NCI-H446 (cell line): ENCODE measurements around the gene PARM1.
A peak's percentile ranks its signal among the peaks of the same experiment; 100 is the strongest.
"Not testable (repeated sequence)": the region's sequence is repeated elsewhere in the genome, so short reads cannot be mapped to it uniquely, and the experiment has no call there.

ENCODE experiments used
- DNase-seq, 2 experiments: peaks; one replicate each; lab custom pipeline; 2025; lab: John Stamatoyannopoulos, UW

Gene PARM1

DNA sequence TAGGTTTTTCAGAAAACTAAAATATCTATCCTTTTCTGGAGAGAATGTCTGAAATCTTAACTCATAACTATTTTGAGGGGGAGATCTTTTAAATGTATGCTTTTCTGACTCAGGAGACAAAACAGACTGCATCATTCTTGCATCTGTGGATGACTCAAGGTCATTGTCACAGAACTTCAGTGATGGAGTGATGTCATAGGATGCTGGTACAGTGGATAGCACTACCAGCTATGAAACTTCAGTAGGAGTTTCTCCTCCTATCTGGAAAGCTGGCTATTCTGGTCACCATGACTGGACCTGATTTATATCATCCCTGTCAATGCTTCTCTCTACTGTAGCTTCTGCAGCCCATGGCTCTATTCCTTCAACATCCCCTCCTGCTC lies 50.3 kb downstream of the PARM1 start:
- DNase-seq: no peak

DNA sequence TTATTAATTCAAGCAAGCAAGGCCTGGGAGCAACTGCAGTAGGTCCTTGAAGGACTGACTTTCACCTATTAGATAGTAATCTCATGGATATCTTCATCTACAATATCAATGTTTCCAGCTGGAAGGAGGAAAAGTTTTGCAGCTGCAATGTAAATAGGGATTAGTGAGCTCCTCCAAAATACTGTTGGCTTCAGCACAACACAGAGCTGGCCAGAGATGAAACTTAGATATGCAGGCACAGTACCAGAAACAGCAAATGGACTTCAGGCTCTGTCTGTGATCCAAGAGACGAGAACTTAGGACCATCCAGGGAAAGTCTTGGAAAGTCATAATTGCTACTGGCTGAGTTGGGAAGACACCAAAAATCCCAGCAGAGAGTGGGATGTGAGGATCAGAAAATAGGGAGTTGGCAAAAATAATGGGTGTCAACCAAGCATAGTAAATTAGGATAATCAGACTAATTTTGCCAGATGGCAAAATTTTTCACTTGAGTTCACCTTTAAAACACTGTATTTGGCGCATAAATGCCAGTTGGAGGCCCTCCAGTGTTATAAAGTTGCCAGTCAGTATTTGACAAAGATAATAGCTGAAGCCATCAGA lies 57.5 kb downstream of the PARM1 start:
- DNase-seq: peak; percentile 82 to 86

DNA sequence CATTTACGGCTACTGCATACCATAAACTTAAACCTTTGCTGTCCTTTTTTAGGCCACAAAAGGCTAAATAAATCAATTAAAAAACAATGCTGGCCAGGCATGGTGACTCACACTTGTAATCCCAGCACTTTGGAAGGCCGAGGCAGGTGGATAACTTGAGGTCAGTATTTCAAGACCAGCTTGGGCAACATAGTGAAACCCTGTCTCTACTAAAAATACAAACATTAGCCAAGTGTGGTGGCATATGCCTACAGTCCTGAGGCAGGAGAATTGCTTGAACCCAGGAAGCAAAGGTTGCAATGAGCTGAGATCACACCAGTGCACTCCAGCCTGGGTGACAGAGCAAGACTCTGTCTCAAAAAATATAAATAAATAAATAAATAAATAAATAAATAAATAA lies 61.5 kb downstream of the PARM1 start:
- not testable (repeated sequence) for DNase-seq

DNA sequence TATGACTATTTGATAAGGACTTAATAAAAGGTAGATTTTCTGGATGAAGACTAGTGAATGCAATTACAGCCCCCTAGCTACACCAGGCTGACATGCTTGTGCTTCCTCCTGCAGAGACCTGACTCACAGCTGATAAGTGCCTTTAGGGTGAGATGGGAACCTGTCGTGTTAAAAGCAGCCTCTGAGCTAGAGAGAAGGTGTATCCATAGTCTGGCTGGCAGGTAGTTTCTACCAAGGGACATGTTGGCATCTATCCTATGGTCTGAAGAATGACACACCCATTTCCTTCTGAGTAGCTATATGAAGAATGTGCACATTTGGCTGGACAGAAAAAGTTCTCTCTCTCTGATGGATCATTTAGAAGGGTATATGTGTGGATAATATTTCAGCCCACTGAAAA lies 64.1 kb downstream of the PARM1 start:
- no peak for DNase-seq

DNA sequence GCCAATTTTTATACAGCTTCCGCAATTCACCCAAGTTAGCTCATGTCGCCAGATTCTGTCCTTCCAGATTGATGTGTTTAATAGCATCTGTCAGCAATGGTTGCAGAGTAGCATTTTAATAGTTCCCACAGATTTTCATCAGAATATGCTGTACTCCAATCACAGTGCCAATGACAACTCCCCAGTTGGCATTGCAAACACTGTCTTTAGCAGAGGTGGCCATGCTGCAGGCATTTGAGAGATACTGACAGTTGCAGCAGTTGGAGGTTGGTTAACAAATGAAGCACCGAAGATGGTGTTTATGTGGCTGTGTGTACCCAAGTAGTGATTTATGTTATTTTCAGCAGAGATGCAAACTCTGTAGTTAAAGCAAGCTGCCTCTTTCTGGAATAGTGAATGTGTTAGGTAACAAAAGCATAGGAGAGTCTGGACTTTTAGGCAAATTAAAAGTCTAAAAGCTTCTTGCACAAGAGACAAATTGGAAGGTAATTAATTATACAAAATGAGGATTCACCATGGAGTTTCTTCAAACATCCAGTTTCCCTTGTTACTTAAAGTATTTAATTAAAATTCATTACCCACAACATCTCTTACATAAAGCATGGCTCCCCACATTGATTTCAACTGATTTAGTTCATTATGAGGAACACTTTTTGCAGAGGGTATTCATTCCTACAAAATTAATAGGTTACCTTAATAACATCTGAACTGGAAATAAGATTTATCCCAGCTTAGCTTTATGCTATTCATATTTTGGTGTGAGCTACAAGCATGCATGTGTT lies 65.2 kb downstream of the PARM1 start:
- peak; percentile 41 to 59 for DNase-seq

DNA sequence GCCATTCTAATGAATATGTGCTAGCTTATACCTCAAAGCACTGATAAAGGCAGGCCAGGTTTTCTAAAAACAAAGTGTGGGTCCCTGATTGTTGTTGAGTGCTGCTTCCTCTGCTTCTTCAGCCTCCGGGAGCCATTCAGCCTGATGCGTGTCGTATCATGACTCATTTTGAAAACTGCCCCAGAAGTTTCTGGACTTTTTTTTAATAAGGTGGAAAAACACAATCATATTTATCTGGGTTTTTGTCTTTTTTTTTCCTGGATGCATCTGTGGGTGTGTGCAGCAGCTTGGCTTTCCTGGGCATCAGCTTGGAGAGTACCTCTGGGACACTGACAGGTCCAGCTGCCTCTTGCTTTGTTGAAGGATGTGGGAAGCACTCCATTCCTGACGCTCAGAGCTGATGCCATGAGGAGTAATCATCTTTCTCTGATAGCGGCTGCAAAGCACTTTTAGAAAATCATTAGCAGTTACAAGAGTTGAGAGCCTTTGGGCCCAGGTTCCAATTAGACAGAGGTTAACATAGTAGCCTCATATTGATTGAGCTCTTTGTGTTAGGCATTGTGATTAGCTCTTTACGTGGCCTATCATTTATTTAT lies 66.9 kb downstream of the PARM1 start:
- DNase-seq: no peak

DNA sequence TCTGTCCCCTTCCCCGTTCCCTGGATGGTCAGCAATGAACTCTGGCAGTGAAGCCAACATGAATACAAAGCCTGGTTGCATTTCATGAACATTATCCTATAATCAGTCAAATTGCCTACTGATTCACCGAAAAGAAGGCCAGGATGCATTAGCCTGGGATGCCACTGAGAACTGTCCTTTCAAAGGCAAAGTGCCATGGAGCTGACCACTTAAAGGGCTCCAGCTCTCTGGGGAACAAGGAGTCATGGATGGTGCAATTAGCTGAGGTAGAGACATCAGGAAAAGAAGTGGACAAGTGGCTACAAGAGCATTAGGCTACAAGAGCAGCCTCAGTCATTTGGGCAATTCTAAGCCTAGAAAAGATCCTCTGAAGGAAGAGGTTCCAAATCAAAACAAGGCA lies 69.0 kb downstream of the PARM1 start:
- no peak for DNase-seq

DNA sequence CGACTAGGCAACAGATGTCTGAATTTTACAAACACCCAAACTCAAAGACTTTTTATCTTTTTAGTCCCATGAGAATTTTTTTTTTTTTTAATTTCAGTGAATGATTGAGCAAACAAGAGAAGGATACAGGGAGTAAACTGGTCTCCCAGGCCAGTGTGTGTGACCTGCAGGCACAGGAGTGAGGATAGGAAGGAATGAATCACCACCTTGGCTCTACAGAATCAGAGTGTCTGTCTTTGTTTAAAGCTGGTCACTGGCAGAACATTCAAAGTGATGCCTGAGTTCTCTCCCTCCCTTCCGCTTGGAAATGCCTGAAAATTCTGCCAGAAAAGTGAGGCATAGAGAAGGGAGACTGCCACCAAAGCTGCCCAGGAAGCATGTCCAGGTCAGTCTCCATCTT lies 69.5 kb downstream of the PARM1 start:
- DNase-seq: no peak

DNA sequence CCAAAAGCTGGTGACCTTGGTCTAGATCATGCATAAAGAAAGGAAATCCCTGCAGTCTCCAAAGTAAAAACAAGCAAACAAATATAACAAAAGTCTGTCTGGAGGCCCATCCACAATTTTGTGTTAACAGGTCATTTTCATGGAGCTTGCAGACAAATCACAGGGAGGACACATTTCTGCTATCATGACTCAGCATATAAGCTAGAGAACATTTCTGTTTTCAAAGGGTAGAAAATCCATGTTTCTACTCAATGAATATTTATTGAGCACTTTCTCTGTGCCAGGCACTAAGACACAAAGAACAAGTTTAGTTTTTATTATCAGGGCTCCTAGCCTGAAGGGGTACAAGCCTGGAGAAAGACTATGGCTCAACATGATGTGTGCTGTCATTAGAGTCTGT lies 71.1 kb downstream of the PARM1 start:
- DNase-seq: no peak

DNA sequence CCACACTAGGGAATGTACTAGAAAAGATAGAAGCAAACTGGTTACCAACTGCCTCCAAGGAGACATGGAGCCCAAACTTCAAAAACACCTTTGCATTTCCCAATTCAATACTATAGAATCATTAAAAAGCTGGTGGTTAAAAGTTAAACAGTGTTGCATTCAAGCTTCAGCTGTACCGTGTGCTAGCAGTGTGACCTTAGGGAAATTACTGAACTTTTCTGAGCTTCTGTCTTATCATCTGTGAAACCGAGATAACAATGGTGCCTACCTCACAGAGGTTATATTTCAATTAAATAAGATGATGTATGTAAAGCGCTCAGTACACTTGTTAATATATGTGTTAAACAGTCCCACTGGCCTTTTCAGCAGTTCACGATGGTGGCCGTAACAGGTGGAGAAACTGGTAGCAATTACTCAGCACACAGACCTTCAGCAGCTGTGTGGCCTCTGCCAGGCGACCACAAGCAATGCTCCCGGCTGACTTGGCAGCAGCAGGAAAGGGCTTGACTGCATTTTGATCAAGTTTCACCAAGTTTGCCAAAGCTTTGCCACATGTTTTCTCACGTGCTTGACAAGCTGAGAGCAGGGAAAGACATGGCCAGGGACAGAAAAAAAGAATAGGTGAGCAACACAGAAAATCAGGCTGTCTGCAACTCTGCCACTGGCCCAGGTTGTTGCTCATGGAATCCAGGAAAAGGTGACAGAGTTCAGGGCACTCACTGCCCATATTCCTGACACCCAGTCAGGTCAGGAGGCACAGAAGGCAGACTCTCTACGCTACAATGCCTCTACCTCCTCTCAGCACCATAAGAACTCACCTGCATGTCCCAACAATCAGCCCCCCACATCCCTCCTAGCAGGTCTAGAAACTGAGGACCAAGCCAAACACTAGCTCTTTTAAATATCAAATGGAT lies 72.1 kb downstream of the PARM1 start:
- DNase-seq: peak in 1 of 2 experiments; percentile 15

DNA sequence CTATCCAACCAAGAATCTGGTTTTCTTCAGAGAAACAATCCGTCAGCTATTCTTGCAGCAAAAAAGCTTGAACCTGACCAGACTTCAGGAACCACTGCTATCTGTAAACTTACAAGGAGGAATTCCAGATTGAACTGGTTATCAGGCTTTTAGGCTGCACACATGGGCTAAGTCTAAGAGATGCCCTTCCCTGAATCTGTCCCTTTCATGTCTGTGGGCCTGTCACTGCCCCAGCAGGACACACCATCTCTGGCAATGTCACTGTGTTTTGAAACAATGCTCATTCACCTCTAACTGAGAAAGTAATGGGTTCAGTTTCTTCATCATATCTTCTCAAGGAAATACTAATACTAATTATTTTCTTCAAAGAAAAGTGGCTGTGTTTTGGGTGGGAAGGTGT lies 72.8 kb downstream of the PARM1 start:
- DNase-seq: no peak

DNA sequence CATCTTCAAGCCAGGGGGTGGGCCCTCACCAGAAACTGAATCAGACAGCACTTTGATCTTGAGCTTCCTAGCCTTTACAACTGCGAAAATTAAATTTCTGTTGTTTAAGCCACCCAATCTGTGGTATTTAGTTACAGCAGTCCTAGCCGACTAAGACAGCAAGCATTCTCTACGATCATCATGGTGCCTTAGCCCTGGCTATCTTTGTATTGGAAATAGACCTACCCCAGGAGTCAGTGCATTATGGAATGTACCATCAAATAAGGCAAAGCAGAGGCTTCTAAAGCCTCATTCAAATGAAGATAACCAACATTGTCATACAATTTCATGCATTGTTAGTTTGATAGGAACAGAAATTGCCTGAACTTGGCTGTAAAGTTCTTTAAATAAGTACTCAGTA lies 75.0 kb downstream of the PARM1 start:
- DNase-seq: no peak

DNA sequence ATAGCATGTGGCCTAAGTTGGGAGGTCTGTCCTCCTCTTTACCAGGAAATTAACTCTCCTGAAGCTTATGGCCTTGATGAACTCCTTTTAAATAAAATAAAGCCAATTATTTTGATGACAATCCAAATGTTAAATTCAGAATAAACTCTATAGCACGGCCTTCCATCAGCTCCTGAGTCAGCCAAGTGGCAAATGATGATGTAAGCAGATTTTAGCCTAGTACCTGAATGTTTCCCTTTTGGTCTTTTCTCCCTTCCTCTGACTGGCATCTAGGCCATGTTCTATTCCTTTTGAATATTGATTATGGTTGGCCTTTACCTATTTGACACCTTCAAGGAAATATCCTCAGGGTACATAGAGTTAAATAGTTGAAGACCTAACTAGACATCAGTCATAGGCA lies 76.2 kb downstream of the PARM1 start:
- DNase-seq: no peak

DNA sequence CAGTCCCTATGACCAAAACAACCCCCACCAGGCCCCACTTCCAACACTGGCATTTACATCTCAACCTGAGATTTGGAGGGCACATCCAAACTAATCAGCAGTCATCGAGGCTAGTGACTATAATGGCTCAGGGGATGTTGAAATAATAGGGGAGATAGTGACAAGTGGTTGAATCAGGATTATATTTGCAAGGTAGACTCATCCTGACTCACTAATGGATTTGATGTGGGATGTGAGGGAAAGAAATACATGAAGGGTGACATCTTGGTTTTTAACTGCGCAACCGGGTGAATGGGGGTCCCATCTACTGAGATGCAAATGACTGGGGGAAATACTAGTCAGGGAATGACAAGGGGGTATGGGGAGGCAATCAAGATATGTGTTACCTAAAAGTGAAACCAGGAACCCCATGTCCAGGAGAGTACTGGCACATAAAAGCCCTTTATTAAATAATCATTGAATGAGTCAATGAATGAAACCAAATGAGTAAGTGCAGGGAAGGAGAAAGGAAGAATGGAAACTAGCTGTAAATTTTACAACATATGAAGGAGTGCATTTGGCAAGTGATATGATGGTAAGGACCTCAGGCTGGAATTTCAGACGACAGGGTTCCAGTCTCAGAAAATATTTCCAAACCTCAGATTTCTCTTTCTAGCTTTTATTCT lies 78.3 kb downstream of the PARM1 start:
- DNase-seq: no peak

DNA sequence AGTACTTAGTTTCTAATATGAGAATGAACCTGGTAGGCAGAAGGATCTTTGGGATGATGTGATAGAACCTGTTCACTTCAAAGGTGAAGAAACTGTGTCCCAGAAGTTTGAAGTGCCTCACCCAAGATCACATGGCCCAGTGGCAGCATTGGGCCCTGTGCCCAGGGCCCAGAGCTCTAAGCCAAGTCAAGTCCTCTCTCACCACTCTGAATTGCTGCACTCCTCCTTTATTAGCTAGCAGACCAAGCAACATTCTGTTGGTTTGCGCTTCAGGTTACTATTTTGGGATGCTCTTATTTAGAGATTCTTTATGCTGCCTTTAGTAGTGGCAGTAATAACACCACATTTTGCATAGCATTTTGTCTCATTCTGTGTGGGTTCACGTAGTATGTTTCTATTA lies 82.7 kb downstream of the PARM1 start:
- peak in 1 of 2 experiments; percentile 10 for DNase-seq

DNA sequence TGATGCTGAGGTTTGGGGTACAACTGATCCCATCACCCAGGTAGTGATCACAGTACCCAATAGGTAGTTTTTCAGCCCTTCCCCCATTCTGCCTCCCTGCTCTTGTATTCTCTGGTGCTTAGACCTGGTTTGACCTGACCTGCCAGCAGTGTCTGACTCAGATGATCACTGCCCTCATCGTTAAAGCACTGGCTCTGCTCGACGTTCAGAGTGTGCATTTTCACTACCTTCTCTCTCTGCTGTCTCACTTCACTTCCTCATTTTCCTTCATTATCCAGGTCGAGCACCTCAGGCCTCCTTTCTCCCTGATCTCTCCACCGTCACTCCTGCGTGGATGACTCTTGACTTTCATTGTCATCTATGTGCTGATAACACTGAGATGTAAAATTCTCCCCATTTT lies 83.6 kb downstream of the PARM1 start:
- DNase-seq: no peak

DNA sequence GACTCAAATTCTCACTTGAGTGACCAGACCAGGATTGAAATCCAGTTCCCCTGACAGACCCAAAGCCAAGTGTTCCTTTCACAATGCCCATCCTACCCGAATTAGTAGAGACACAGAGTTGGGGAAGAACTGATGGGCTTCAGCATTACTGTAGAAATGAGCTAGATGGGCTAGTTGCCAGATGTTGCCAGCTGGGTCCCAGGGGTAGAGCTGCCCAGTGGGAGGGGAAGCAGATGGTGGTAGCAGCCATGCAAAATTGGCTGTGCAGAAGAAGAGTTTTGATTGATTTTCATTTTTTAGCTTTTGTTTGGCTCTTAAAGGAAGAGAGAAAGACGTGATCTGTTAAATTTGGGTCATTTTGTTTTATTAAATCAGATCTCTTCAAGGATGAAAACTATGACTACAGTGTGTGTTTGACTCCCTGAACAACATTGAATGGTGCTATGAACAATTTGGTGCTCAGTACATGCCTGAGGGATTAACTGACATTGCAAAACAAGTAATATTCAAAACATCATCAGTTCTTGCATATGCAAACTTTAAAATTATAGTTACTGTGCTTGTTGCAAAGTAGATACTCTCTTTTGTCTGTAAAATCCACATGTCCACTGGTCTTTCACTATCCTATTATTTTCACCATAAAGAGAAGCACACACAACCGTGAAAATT lies 86.0 kb downstream of the PARM1 start:
- DNase-seq: peak in 1 of 2 experiments; percentile 49

DNA sequence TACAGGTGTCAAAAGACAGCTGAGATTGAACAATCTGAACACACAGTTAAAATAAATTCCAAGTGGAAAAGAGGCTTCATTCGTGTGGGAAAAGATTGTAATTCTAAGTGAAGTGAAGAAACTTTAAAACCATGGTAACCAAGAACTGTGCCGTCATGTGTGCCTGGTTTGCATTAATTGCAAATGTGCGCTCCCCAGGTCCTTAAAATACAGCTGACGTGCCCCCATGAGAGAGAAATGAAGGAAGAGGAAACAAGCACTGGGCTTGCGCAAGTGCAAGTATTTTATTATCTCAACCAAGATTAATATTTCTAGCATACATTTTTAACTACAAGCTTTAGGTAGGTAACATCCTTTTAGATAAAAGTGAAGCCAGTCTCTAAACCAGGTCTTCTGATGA lies 92.5 kb downstream of the PARM1 start:
- DNase-seq: no peak

DNA sequence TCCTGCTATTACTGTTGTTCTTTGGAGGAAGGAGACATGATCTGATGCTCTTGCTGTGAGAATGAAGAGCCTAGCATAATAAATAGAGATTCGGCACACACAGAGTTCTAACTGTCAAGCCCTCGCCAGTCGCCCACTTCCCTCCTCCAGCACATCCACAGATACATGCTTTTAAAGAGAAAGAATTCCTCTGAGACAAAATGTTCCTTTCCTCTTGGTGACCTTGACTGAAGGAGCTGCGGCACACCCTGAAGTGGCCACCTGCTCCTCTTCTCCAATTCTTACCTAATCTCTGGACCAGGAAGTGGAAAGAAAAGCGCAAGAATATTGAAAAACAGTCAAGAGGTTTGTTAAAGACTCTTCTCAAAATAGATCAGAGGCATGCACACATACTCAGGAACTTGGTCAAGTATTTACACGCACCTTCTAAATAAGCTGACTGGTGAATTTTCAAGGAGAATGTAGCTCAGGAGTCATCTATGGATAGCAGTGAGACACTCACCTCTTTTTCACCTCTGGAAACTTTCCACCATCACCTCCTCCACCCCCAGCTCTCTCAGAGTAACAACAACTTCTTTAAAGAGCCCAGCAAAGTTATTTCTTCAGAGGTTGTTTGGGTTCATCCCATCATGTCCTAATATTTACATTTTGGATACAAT lies 95.4 kb downstream of the PARM1 start:
- no peak for DNase-seq

DNA sequence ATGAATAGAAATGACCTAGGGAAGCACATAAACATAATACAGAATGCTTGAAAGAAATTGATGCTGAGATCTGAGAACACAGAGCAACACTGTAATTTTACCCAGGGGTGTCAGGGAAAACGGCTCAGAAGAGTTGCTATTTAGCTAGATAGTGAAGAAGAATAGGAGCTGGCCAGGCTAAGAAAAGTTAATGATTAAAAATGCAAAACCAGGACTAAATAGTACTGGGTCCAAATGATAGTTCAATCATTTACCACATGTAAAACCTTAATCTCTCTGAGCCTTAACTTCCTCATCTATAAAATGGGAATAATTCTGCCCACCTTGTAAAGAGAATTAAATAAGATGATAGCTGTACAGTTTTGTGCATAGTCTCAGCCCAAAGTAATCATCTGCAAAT lies 97.1 kb downstream of the PARM1 start:
- DNase-seq: no peak
